K562 (cell line): ENCODE data around the gene BCL10. TPM values are rescaled to one million over a fixed set of nuclear protein-coding genes. Genes with fewer than 3 reads are reported as not detected.

Source experiments
- ATAC-seq: fragments of 200-7000 bp; cut with Tn5 transposase; 3 replicates; pipeline ENCODE4 v1.9.1; 2020; ENCODE audit warnings: moderate library complexity
- BruUV-seq: library from RNA; stranded (reverse); fragments of 400-500 nt; replicated peaks from 2 replicates; lab custom pipeline; 2021; lab: Mats Ljungman, UMichigan
- CTCF ChIA-PET: fragments of 300-600 bp; formaldehyde crosslinking; extraction: SDS; loops from one replicate; lab custom pipeline; 2021; ENCODE audit warnings: low intra/inter-chr PET ratio; lab: Yijun Ruan, JAX
- POLR2A ChIA-PET: fragments of 300-600, 350-650 bp; sonication (Branson Sonifier 250); formaldehyde crosslinking; extraction: SDS; loops from one replicate; lab custom pipeline; 2021; ENCODE audit warnings: antibody characterized with exemption, inconsistent platforms; lab: Yijun Ruan, JAX
- DNase-seq, 4 experiments: peaks; one replicate each; pipeline versions ENCODE4 v3.0.0 to v3.0.0-alpha.2; 2011 to 2018; ENCODE audit warnings: low spot score in 3 of 4, mixed read lengths in 3 of 4; ENCODE audit errors: extremely low read depth in 1 of 4
- FAIRE-seq: peaks from 2 replicates; lab custom pipeline; 2011; peaks lifted over from hg19 to GRCh38; lab: Jason Lieb, UNC
- H2AFZ ChIP-seq: 2 replicates; pipeline ENCODE4 v1.6.0; 2011; ENCODE audit warnings: low read depth, low read length, control low read depth, inconsistent platforms
- H3K27ac ChIP-seq: fragments of 200-600 bp; 3 replicates; pipeline ENCODE4 v1.8.0; 2011; ENCODE audit warnings: low read depth, mild to moderate bottlenecking, control low read depth, inconsistent platforms, low read length, moderate library complexity, mixed read lengths; ENCODE audit errors: extremely low read depth
- H3K27me3 ChIP-seq, 2 experiments: fragments of 300-600 bp in 1 of 2; 2 replicates in 1 of 2; 3 replicates in 1 of 2; pipeline versions ENCODE4 v1.6.0 to v1.8.0; 2011; ENCODE audit warnings: inconsistent platforms in 2 of 2, low read length in 2 of 2, mild to moderate bottlenecking in 1 of 2, mixed read lengths in 1 of 2, moderate library complexity in 1 of 2; ENCODE audit not compliant: control insufficient read depth in 2 of 2, insufficient read depth in 2 of 2
- H3K36me3 ChIP-seq: fragments of 300-600 bp; 3 replicates; pipeline ENCODE4 v1.8.0; 2011; ENCODE audit warnings: mild to moderate bottlenecking, low read length, inconsistent platforms; ENCODE audit not compliant: control insufficient read depth, insufficient read depth
- H3K4me1 ChIP-seq, 2 experiments: fragments of 200-600 bp in 1 of 2; replicated peaks in 1 of 2; 2 replicates in 1 of 2; 3 replicates in 1 of 2; pipeline versions ENCODE4 v1.5.1 to v1.8.0; 2011; ENCODE audit warnings: inconsistent platforms in 2 of 2, low read length in 2 of 2, mild to moderate bottlenecking in 1 of 2, mixed read lengths in 1 of 2, moderate library complexity in 1 of 2; ENCODE audit not compliant: control insufficient read depth in 2 of 2, insufficient read depth in 2 of 2
- H3K4me2 ChIP-seq: 2 replicates; pipeline ENCODE4 v1.6.1; 2011; ENCODE audit warnings: low read length, control low read depth, inconsistent platforms, mixed read lengths; ENCODE audit not compliant: insufficient read depth
- H3K4me3 ChIP-seq: fragments of 200-600 bp; sonication (generic), shearing (Covaris generic); 2 replicates; pipeline ENCODE4 v1.5.1; 2016; ENCODE audit warnings: control low read depth, inconsistent platforms
- H3K79me2 ChIP-seq: fragments of 200-600 bp; 3 replicates; pipeline ENCODE4 v1.8.0; 2011; ENCODE audit warnings: low read length, inconsistent platforms; ENCODE audit not compliant: control insufficient read depth, insufficient read depth
- H3K9ac ChIP-seq, 2 experiments: 2 replicates each; pipeline versions ENCODE4 v1.6.0 to v1.6.1; 2011; ENCODE audit warnings: low read depth in 2 of 2, low read length in 2 of 2, control low read depth in 1 of 2, inconsistent platforms in 1 of 2, mild to moderate bottlenecking in 1 of 2, mixed read lengths in 1 of 2; ENCODE audit not compliant: insufficient read depth in 1 of 2
- H3K9me1 ChIP-seq: one replicate; pipeline ENCODE4 v1.6.0; 2011; ENCODE audit warnings: inconsistent platforms, mild to moderate bottlenecking, low read length, moderate library complexity; ENCODE audit not compliant: control insufficient read depth, insufficient read depth
- H3K9me3 ChIP-seq: replicated peaks from 2 replicates; pipeline ENCODE4 v1.5.1; 2011; ENCODE audit warnings: low read depth, low read length, inconsistent platforms; ENCODE audit not compliant: control insufficient read depth, insufficient read depth
- H4K20me1 ChIP-seq: replicated peaks from 2 replicates; pipeline ENCODE4 v1.6.1; 2011; ENCODE audit warnings: low read length, inconsistent platforms, mixed read lengths; ENCODE audit not compliant: control insufficient read depth, insufficient read depth
- NCOA1 ChIP-seq: fragments of 450-650 bp; IDR thresholded peaks from 2 replicates; pipeline ENCODE4 v1.6.1; 2016; ENCODE audit warnings: low read depth
- NCOA4 ChIP-seq: fragments of 450-650 bp; IDR thresholded peaks from 2 replicates; pipeline ENCODE4 v1.6.1; 2018; ENCODE audit warnings: mild to moderate bottlenecking; ENCODE audit not compliant: partially characterized antibody
- SMARCA5 ChIP-seq: fragments of 450-650 bp; IDR thresholded peaks from 2 replicates; pipeline ENCODE4 v1.6.1; 2016
- SNAPC5 ChIP-seq: fragments of 250-450 bp; sonication (Bioruptor Pico); IDR thresholded peaks from 2 replicates; pipeline ENCODE4 v1.8.0; 2021; ENCODE audit warnings: moderate library complexity, mild to moderate bottlenecking, inconsistent platforms
- SUPT5H ChIP-seq: fragments of 450-650 bp; IDR thresholded peaks from 2 replicates; pipeline ENCODE4 v1.6.1; 2016
- ZNF140 ChIP-seq: fragments of 250-450 bp; sonication (Bioruptor Pico); IDR thresholded peaks from 2 replicates; pipeline ENCODE4 v1.8.0; 2021; ENCODE audit warnings: moderate library complexity, mild to moderate bottlenecking, inconsistent platforms
- ZNF408 ChIP-seq: fragments of 250-450 bp; sonication (Bioruptor Pico); IDR thresholded peaks from 2 replicates; pipeline ENCODE4 v1.4.0; 2020; ENCODE audit warnings: low read depth, mild to moderate bottlenecking, moderate library complexity
- WGBS: fragments of 100-300 bp; shearing (Covaris generic); methylation state at CpG from one replicate; pipeline ENCODE4 v1.1.6; 2016; ENCODE audit warnings: low coverage, mixed read lengths; ENCODE audit not compliant: insufficient coverage; ENCODE audit errors: missing lambda C conversion rate; 5-methylcytosine and 5-hydroxymethylcytosine counted together
- in situ Hi-C: fragments of 300-500 bp; cut with MboI; formaldehyde crosslinking; loops from 4 replicates; pipeline ENCODE4 v1.15.0; 2018; ENCODE audit warnings: inconsistent platforms, mixed read lengths
- intact Hi-C: fragments of 100-400 bp; cut with micrococcal nuclease; formaldehyde crosslinking; loops from 2 replicates; pipeline ENCODE4 v1.14.2; 2022
- polyA plus RNA-seq, 8 experiments: library from polyadenylated mRNA; depleted of rRNA in 4 of 8; stranded (reverse) in 5 of 8; unstranded in 3 of 8; fragments of >200 nt; fragmentation: Nextera tagmentation in 2 of 8; fragmentation: Illumina TruSeq in 1 of 8; extraction: Ambion mirVana in 2 of 8; extraction: Trizol in 1 of 8; gene quantifications; 2 replicates each; pipeline versions ENCODE4 v1.2.1 to v1.2.3, GENCODE V29; 2011 to 2014; ENCODE audit warnings: inconsistent platforms in 1 of 8, missing spikeins in 1 of 8
- total RNA-seq, 7 experiments: library from RNA; depleted of rRNA in 6 of 7; stranded (reverse); fragments of >200 nt in 6 of 7; fragmentation: Illumina TruSeq in 2 of 7; extraction: Trizol in 2 of 7; gene quantifications; 2 replicates each; pipeline versions ENCODE4 v1.2.1 to v1.2.3, GENCODE V29; 2011 to 2021; ENCODE audit warnings: low replicate concordance in 1 of 7
- TF ChIP-seq, protein P1 (sequence below): fragments of 450-650 bp; conservative IDR thresholded peaks from 2 replicates; pipeline ENCODE4 v1.6.1; 2016; ENCODE audit warnings: missing genetic modification characterization, low read depth, mild to moderate bottlenecking, missing compliant biosample characterization, moderate library complexity

The BCL10 gene
- total and polyA plus RNA-seq, 9 of the 15 experiments (the other 6 are each of a cell fraction or from before 2014, with no cell fraction given), result 8.0 to 19.4 (median 12.3) TPM

DNA sequence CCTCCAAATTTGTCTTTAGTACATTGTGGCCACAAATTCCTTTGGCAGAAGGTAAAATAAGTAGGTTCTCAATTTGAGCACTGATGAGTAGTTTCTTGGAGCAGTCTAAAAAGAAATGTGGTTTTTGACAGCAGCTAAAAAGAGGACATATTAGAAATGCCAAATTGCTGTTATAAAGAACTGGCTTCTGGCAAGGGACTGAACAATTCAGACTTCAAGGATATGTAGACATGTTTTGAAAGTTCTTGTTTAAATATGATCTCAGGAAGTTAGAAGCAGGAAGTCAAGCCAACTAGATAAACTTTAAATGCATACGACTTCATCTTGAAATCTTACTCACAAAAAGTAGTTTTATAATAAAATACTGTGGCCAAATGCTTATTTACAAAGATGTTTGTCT, 35.8 kb downstream of the BCL10 start:
- Histone ChIP-seq H3K4me3 (no peak overlapping the region), H3K27ac (no peak overlapping the region), H3K4me1 (peaks cover 0 to 26% of the 10 kb centered on the region in 2 experiments; a peak in 4 of 5 replicates), H3K36me3 (no peaks in the 10 kb centered on the region), H3K4me2 (no peak overlapping the region), H3K27me3 (no peaks in the 10 kb centered on the region), H3K9me1 (no peaks in the 10 kb centered on the region), H3K79me2 (no peaks in the 10 kb centered on the region), H3K9me3 (no peaks in the 10 kb centered on the region), H2AFZ (peak overlapping the region; percentile 77), H3K9ac (no peak overlapping the region), H4K20me1 (no peaks in the 10 kb centered on the region)
- no TSS peak for BruUV-seq
- DNase-seq (no peak), FAIRE-seq (no peak), ATAC-seq (no peak)
- in situ Hi-C loops (loop anchor here (5.0 kb wide), 1 partner anchor 118 kb away; no protein-coding TSS in a partner anchor), intact Hi-C loops (loop anchor here (1.0 to 5.0 kb wide), 2 partner anchors 38 to 131 kb away; partner anchors contain the start of gene SYDE2)
- CTCF ChIA-PET, result interaction anchor here (2.0 kb wide), 1 partner anchor 131 kb away, joined by 10 read pairs; no protein-coding TSS in a partner anchor
- POLR2A ChIA-PET, result interaction anchor here (0.6 to 2.5 kb wide), 6 partner anchors 9 to 111 kb away, joined by 3 to 14 read pairs (median 4); no protein-coding TSS in a partner anchor
- no peak for TF ChIP-seq ZNF408 (CRISPR knock-in tag)
- no peak for TF ChIP-seq ZNF140 (CRISPR knock-in tag)
- TF ChIP-seq SNAPC5 (CRISPR knock-in tag), result no peak
- no peak for TF ChIP-seq SMARCA5
- no peak for TF ChIP-seq NCOA4
- TF ChIP-seq, protein P1, sequence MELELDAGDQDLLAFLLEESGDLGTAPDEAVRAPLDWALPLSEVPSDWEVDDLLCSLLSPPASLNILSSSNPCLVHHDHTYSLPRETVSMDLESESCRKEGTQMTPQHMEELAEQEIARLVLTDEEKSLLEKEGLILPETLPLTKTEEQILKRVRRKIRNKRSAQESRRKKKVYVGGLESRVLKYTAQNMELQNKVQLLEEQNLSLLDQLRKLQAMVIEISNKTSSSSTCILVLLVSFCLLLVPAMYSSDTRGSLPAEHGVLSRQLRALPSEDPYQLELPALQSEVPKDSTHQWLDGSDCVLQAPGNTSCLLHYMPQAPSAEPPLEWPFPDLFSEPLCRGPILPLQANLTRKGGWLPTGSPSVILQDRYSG (tag), result no peak
- no peak for TF ChIP-seq NCOA1
- no peak for TF ChIP-seq SUPT5H
- 39% methylated on average over 1 of the region's 1 CpG for WGBS
